Trophoblast cell (in vitro differentiated cells and primary cell): ENCODE data around the gene HTD2.
"Not testable (repeated sequence)": the region's sequence is repeated elsewhere in the genome, so short reads cannot be mapped to it uniquely, and the experiment has no call there.

Experiments used
- DNase-seq, 2 donors: peaks; one replicate each; pipeline ENCODE4 v3.0.0-alpha.2; 2016
- H2AFZ ChIP-seq: 2 replicates; pipeline ENCODE4 v1.6.1; 2013; ENCODE audit warnings: low read length, moderate library complexity, mild to moderate bottlenecking; ENCODE audit not compliant: insufficient read depth, poor library complexity
- H2AK5ac ChIP-seq: 2 replicates; pipeline ENCODE4 v1.6.1; 2013; ENCODE audit warnings: mild to moderate bottlenecking, low read length
- H2BK120ac ChIP-seq: 2 replicates; pipeline ENCODE4 v1.6.1; 2013; ENCODE audit warnings: low read length, mild to moderate bottlenecking, moderate library complexity; ENCODE audit not compliant: insufficient read depth, poor library complexity
- H2BK12ac ChIP-seq: 2 replicates; pipeline ENCODE4 v1.6.1; 2013; ENCODE audit warnings: mild to moderate bottlenecking, low read length, moderate library complexity
- H2BK5ac ChIP-seq: 2 replicates; pipeline ENCODE4 v1.6.1; 2013; ENCODE audit warnings: low read length, low read depth, moderate library complexity, mild to moderate bottlenecking; ENCODE audit not compliant: poor library complexity
- H3K14ac ChIP-seq: 2 replicates; pipeline ENCODE4 v1.6.1; 2013; ENCODE audit warnings: mild to moderate bottlenecking, low read length
- H3K18ac ChIP-seq: 2 replicates; pipeline ENCODE4 v1.6.1; 2013; ENCODE audit warnings: mild to moderate bottlenecking, low read length
- H3K23ac ChIP-seq: 2 replicates; pipeline ENCODE4 v1.6.1; 2013; ENCODE audit warnings: low read length
- H3K27ac ChIP-seq: 2 replicates; pipeline ENCODE4 v1.5.1; 2013; ENCODE audit warnings: low read depth, mild to moderate bottlenecking, inconsistent platforms, low read length, moderate library complexity
- H3K27me3 ChIP-seq: 2 replicates; pipeline ENCODE4 v1.6.1; 2013; ENCODE audit warnings: inconsistent platforms, mild to moderate bottlenecking, low read length, moderate library complexity; ENCODE audit not compliant: insufficient read depth
- H3K36me3 ChIP-seq, 2 experiments: 1 replicate in 1 of 2; 2 replicates in 1 of 2; pipeline ENCODE4 v1.6.1; 2013; ENCODE audit warnings: low read length in 2 of 2, mild to moderate bottlenecking in 2 of 2, moderate library complexity in 1 of 2; ENCODE audit not compliant: insufficient read depth in 2 of 2, control insufficient read depth in 1 of 2
- H3K4ac ChIP-seq: 2 replicates; pipeline ENCODE4 v1.6.1; 2013; ENCODE audit warnings: low read depth, mild to moderate bottlenecking, low read length, moderate library complexity
- H3K4me1 ChIP-seq, 2 experiments: 1 replicate in 1 of 2; 2 replicates in 1 of 2; pipeline ENCODE4 v1.6.1; 2013; ENCODE audit warnings: low read length in 2 of 2, mild to moderate bottlenecking in 2 of 2, moderate library complexity in 1 of 2; ENCODE audit not compliant: insufficient read depth in 2 of 2, control insufficient read depth in 1 of 2
- H3K4me2 ChIP-seq: 2 replicates; pipeline ENCODE4 v1.6.1; 2013; ENCODE audit warnings: inconsistent platforms, mild to moderate bottlenecking, low read length, moderate library complexity
- H3K4me3 ChIP-seq: 2 replicates; pipeline ENCODE4 v1.5.1; 2013; ENCODE audit warnings: mild to moderate bottlenecking, low read depth, low read length, inconsistent platforms
- H3K79me1 ChIP-seq: one replicate; pipeline ENCODE4 v1.6.1; 2013; ENCODE audit warnings: low read length
- H3K79me2 ChIP-seq: 2 replicates; pipeline ENCODE4 v1.6.1; 2013; ENCODE audit warnings: low read length, mild to moderate bottlenecking; ENCODE audit not compliant: control insufficient read depth, insufficient read depth, poor library complexity
- H3K9ac ChIP-seq: 2 replicates; pipeline ENCODE4 v1.6.1; 2013; ENCODE audit warnings: mild to moderate bottlenecking, low read length
- H3K9me3 ChIP-seq: 2 replicates; pipeline ENCODE4 v1.6.1; 2013; ENCODE audit warnings: low read depth, mild to moderate bottlenecking, control low read depth, inconsistent platforms, low read length; ENCODE audit not compliant: insufficient read depth
- H4K12ac ChIP-seq: 2 replicates; pipeline ENCODE4 v1.6.1; 2013; ENCODE audit warnings: low read depth, mild to moderate bottlenecking, low read length, moderate library complexity
- H4K8ac ChIP-seq: 2 replicates; pipeline ENCODE4 v1.6.1; 2013; ENCODE audit warnings: low read depth, mild to moderate bottlenecking, low read length, moderate library complexity
- H4K91ac ChIP-seq: one replicate; pipeline ENCODE4 v1.6.1; 2013; ENCODE audit warnings: low read depth, mild to moderate bottlenecking, low read length, moderate library complexity
- WGBS: extraction: QIAGEN DNeasy Blood & Tissue Kit; methylation state at CpG from one replicate; pipeline ENCODE4 v1.1.7; 2013; ENCODE audit warnings: missing lambda C conversion rate; ENCODE audit not compliant: insufficient read length, insufficient coverage; ENCODE audit errors: extremely low coverage; 5-methylcytosine and 5-hydroxymethylcytosine counted together

Gene HTD2

GRCh38 chr3:58288011-58288728 lies 18.1 kb upstream of the HTD2 start:
- H3K23ac ChIP-seq = no peak overlapping the region
- H2AK5ac ChIP-seq = no peak overlapping the region
- H2BK12ac ChIP-seq = no peak overlapping the region
- H3K27me3 ChIP-seq = no peaks in the 10 kb centered on the region
- H3K4ac ChIP-seq = no peak overlapping the region
- H4K12ac ChIP-seq = no peak overlapping the region
- no peak for DNase-seq
- no peaks in the 10 kb centered on the region for H3K79me1 ChIP-seq
- WGBS = no CpG with 5 or more reads among the region's 4 CpGs
- H3K18ac ChIP-seq = no peak overlapping the region
- no peak overlapping the region for H2AFZ ChIP-seq
- peaks cover 2 to 3% of the 10 kb centered on the region in 2 experiments for H3K36me3 ChIP-seq
- H3K4me1 ChIP-seq = no peaks in the 10 kb centered on the region
- no peak overlapping the region for H4K91ac ChIP-seq
- no peak overlapping the region for H2BK5ac ChIP-seq
- no peak overlapping the region for H3K14ac ChIP-seq
- H3K9me3 ChIP-seq = peaks cover 3% of the 10 kb centered on the region
- no peaks in the 10 kb centered on the region for H3K79me2 ChIP-seq
- H3K4me2 ChIP-seq = no peak overlapping the region
- H3K27ac ChIP-seq = no peak overlapping the region
- no peak overlapping the region for H4K8ac ChIP-seq
- H3K9ac ChIP-seq = no peak overlapping the region
- H2BK120ac ChIP-seq = no peak overlapping the region
- no peak overlapping the region for H3K4me3 ChIP-seq

- H3K4me2 ChIP-seq, H3K14ac ChIP-seq, H3K79me1 ChIP-seq, H3K36me3 ChIP-seq, H2BK5ac ChIP-seq, H3K23ac ChIP-seq, H3K4me3 ChIP-seq, H3K18ac ChIP-seq, H4K12ac ChIP-seq, H2BK12ac ChIP-seq, H3K4me1 ChIP-seq, H2BK120ac ChIP-seq, H3K27ac ChIP-seq, DNase-seq, H3K27me3 ChIP-seq, H3K79me2 ChIP-seq, H2AFZ ChIP-seq, H4K8ac ChIP-seq, H4K91ac ChIP-seq, H3K9ac ChIP-seq, H2AK5ac ChIP-seq, H3K9me3 ChIP-seq, H3K4ac ChIP-seq: not testable (repeated sequence)
- no CpG with 5 or more reads among the region's 4 CpGs for WGBS
Measured at GRCh38 chr3:58288964-58289613, 17.2 kb upstream of the HTD2 start.

GRCh38 chr3:58290446-58290845 lies 15.9 kb upstream of the HTD2 start:
- not testable (repeated sequence) for H4K8ac ChIP-seq, DNase-seq
- WGBS = no CpG with 5 or more reads among the region's 33 CpGs

GRCh38 chr3:58291671-58292338 lies 14.5 kb upstream of the HTD2 start:
- no peak overlapping the region for H4K12ac ChIP-seq
- no peak overlapping the region for H4K91ac ChIP-seq
- H3K27ac ChIP-seq = no peak overlapping the region
- no peak for DNase-seq
- H2BK5ac ChIP-seq = no peak overlapping the region
- H3K14ac ChIP-seq = no peak overlapping the region
- H3K4me3 ChIP-seq = no peak overlapping the region
- no peak overlapping the region for H2AK5ac ChIP-seq
- WGBS = no CpG with 5 or more reads among the region's 9 CpGs
- no peak overlapping the region for H2AFZ ChIP-seq
- no peaks in the 10 kb centered on the region for H3K36me3 ChIP-seq
- no peak overlapping the region for H2BK120ac ChIP-seq
- H2BK12ac ChIP-seq = no peak overlapping the region
- H3K18ac ChIP-seq = no peak overlapping the region
- H3K4me2 ChIP-seq = no peak overlapping the region
- peaks cover 3% of the 10 kb centered on the region for H3K9me3 ChIP-seq
- peak overlapping the region; percentile 40 for H3K23ac ChIP-seq
- H3K79me2 ChIP-seq = no peaks in the 10 kb centered on the region
- H3K27me3 ChIP-seq = no peaks in the 10 kb centered on the region
- no peak overlapping the region for H3K4ac ChIP-seq
- no peaks in the 10 kb centered on the region for H3K79me1 ChIP-seq
- no peaks in the 10 kb centered on the region for H3K4me1 ChIP-seq
- H3K9ac ChIP-seq = no peak overlapping the region
- H4K8ac ChIP-seq = no peak overlapping the region

More at GRCh38 chr3:58290446-58290845, 15.9 kb upstream of the HTD2 start:
- not testable (repeated sequence) for H2BK12ac ChIP-seq, H2BK5ac ChIP-seq, H2AFZ ChIP-seq, H3K27ac ChIP-seq, H3K23ac ChIP-seq, H3K4me1 ChIP-seq, H3K18ac ChIP-seq, H3K9ac ChIP-seq, H3K36me3 ChIP-seq, H3K9me3 ChIP-seq, H3K14ac ChIP-seq, H3K79me2 ChIP-seq, H3K79me1 ChIP-seq, H3K4me2 ChIP-seq, H2AK5ac ChIP-seq, H3K27me3 ChIP-seq, H4K91ac ChIP-seq, H4K12ac ChIP-seq, H2BK120ac ChIP-seq, H3K4ac ChIP-seq, H3K4me3 ChIP-seq
